OCI-LY7 (cell line): ENCODE data around the gene RNF144A. TPM values are rescaled to one million over a fixed set of nuclear protein-coding genes. Genes with fewer than 3 reads are reported as not detected.

ENCODE experiments used
- BruUV-seq: library from RNA; stranded (reverse); fragments of 400-500 nt; replicated peaks from 2 replicates; lab custom pipeline; 2021; lab: Mats Ljungman, UMichigan
- CTCF ChIA-PET: fragments of 300-600 bp; sonication (Branson Sonifier 250); formaldehyde crosslinking; loops from one replicate; lab custom pipeline; 2022; ENCODE audit warnings: antibody characterized with exemption; ENCODE audit not compliant: unreplicated experiment; lab: Charles Lee
- POLR2A ChIA-PET: fragments of 300-600 bp; sonication (Branson Sonifier 250); formaldehyde crosslinking; loops from one replicate; lab custom pipeline; 2022; ENCODE audit warnings: antibody characterized with exemption; lab: Charles Lee
- DNase-seq: peaks from one replicate; pipeline ENCODE4 v3.0.0-alpha.2; 2015; ENCODE audit warnings: low spot score
- H2AFZ ChIP-seq: fragments of 200-600 bp; sonication (generic), shearing (Covaris generic); 2 replicates; pipeline ENCODE4 v1.6.1; 2014; ENCODE audit warnings: mild to moderate bottlenecking, antibody characterized with exemption, low read length, moderate library complexity
- H3K27ac ChIP-seq: fragments of 200-600 bp; sonication (generic); 2 replicates; pipeline ENCODE4 v1.5.1; 2014; ENCODE audit warnings: mixed run types, low read depth, mild to moderate bottlenecking, moderate library complexity, low read length, inconsistent platforms; ENCODE audit not compliant: poor library complexity, severe bottlenecking
- H3K36me3 ChIP-seq: fragments of 200-600 bp; sonication (generic); 2 replicates; pipeline ENCODE4 v1.6.1; 2014; ENCODE audit warnings: mild to moderate bottlenecking, antibody characterized with exemption, low read length, moderate library complexity, mixed read lengths; ENCODE audit not compliant: insufficient read depth
- H3K4me1 ChIP-seq: fragments of 200-600 bp; sonication (generic); 2 replicates; pipeline ENCODE4 v1.5.1; 2014; ENCODE audit warnings: mild to moderate bottlenecking, low read length; ENCODE audit not compliant: insufficient read depth, poor library complexity, severe bottlenecking
- H3K4me2 ChIP-seq: fragments of 200-600 bp; sonication (generic); 2 replicates; pipeline ENCODE4 v1.6.1; 2014; ENCODE audit warnings: mild to moderate bottlenecking, low read length
- H3K4me3 ChIP-seq: fragments of 200-600 bp; sonication (generic); 2 replicates; pipeline ENCODE4 v1.5.1; 2014; ENCODE audit warnings: mild to moderate bottlenecking, low read depth, low read length; ENCODE audit not compliant: poor library complexity, severe bottlenecking
- H3K79me2 ChIP-seq: fragments of 200-600 bp; sonication (generic); 2 replicates; pipeline ENCODE4 v1.6.1; 2016; ENCODE audit warnings: low read depth, mild to moderate bottlenecking, low read length, moderate library complexity, mixed read lengths; ENCODE audit not compliant: insufficient read depth
- H3K9me2 ChIP-seq: fragments of 200-600 bp; sonication (generic); 2 replicates; pipeline ENCODE4 v1.6.1; 2016; ENCODE audit warnings: mild to moderate bottlenecking, low read length, mixed read lengths; ENCODE audit not compliant: insufficient read depth
- H3K9me3 ChIP-seq: fragments of 200-600 bp; sonication (generic); 2 replicates; pipeline ENCODE4 v1.6.1; 2014; ENCODE audit warnings: mild to moderate bottlenecking, mixed run types, low read length, mixed read lengths
- H4K20me1 ChIP-seq: fragments of 200-600 bp; sonication (generic); 2 replicates; pipeline ENCODE4 v1.6.1; 2014; ENCODE audit warnings: mild to moderate bottlenecking, antibody characterized with exemption, low read length, moderate library complexity, mixed read lengths; ENCODE audit not compliant: insufficient read depth
- CTCF ChIP-seq: fragments of 200-600 bp; sonication (generic); conservative IDR thresholded peaks from 2 replicates; pipeline ENCODE4 v1.5.1; 2014; ENCODE audit warnings: mild to moderate bottlenecking, antibody characterized with exemption, low read length, moderate library complexity, mixed read lengths
- EZH2phosphoT487 ChIP-seq: fragments of 200-600 bp; sonication (generic); IDR thresholded peaks from 2 replicates; pipeline ENCODE4 v1.6.1; 2018; ENCODE audit warnings: low read depth, borderline replicate concordance, mild to moderate bottlenecking, mixed run types, antibody characterized with exemption, low read length, moderate library complexity, mixed read lengths
- intact Hi-C: fragments of 100-400 bp; cut with micrococcal nuclease; formaldehyde crosslinking; loops from one replicate; pipeline ENCODE4 v1.10.0; 2022; ENCODE audit not compliant: unreplicated experiment
- total RNA-seq, 2 experiments: library from RNA; depleted of rRNA in 1 of 2; stranded (reverse); fragments of >200 nt in 1 of 2; shearing (Covaris generic) in 1 of 2; gene quantifications; 2 replicates each; pipeline ENCODE4 v1.2.3, GENCODE V29; 2014 to 2022

The RNF144A gene
- total RNA-seq, 2 experiments from 2014 or later = 1.1 to 1.9 TPM

DNA sequence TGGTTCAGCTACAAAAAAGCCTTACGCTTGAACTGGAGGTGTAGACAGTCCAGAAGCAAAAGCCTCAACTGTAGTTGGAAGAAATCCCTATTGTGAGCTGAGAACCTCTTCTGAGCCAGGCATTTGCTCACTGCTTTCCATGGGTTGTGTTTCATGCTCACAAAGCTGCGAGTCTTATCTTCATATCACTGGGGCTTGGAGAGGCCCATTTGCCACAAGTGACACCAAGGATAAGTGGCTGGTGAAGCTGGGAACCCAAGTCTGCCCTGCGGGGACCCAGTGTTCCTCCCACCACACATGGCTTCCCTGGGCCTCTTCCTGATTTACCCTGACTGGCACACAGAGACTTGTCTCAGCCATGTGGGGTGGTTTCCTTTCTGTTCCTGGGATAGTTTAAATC, 130.4 kb downstream of the RNF144A start:
- peaks cover 24% of the 10 kb centered on the region for H3K4me1 ChIP-seq
- no peaks in the 10 kb centered on the region for H4K20me1 ChIP-seq
- H3K4me3 ChIP-seq = no peak overlapping the region
- POLR2A ChIA-PET = interaction anchor here (0.6 to 2.1 kb wide), 3 partner anchors 10 to 1467 kb away, joined by 3 to 9 read pairs (median 5); no protein-coding TSS in a partner anchor
- no peaks in the 10 kb centered on the region for H3K9me2 ChIP-seq
- no TSS peak for BruUV-seq
- DNase-seq = no peak
- H3K9me3 ChIP-seq = no peaks in the 10 kb centered on the region
- no peaks in the 10 kb centered on the region for H3K36me3 ChIP-seq
- H3K4me2 ChIP-seq = no peak overlapping the region
- H3K27ac ChIP-seq = no peak overlapping the region
- CTCF ChIA-PET = interaction anchor here (1.0 kb wide), 1 partner anchor 24 kb away, joined by 3 read pairs; no protein-coding TSS in a partner anchor
- H3K79me2 ChIP-seq = no peaks in the 10 kb centered on the region
- intact Hi-C loops = no loop called here
- TF ChIP-seq CTCF = no peak
- TF ChIP-seq EZH2phosphoT487 = no peak
- H2AFZ ChIP-seq = no peak overlapping the region

- H3K9me3 ChIP-seq = peaks cover 9% of the 10 kb centered on the region; the same call in 1 of the 2 replicates
- no peak overlapping the region for H3K4me3 ChIP-seq
- intact Hi-C loops = no loop called here
- TF ChIP-seq CTCF (no peak), EZH2phosphoT487 (no peak)
- H3K79me2 ChIP-seq = no peaks in the 10 kb centered on the region
- ChIA-PET CTCF (no interaction called here), POLR2A (no interaction called here)
- H3K9me2 ChIP-seq = no peaks in the 10 kb centered on the region
- BruUV-seq = no TSS peak
- no peak overlapping the region for H3K4me2 ChIP-seq
- peaks cover 35% of the 10 kb centered on the region for H3K4me1 ChIP-seq
- DNase-seq = no peak
- no peak overlapping the region for H2AFZ ChIP-seq
- H4K20me1 ChIP-seq = no peaks in the 10 kb centered on the region
- no peaks in the 10 kb centered on the region for H3K36me3 ChIP-seq
- H3K27ac ChIP-seq = no peak overlapping the region
Measured at GRCh38 chr2:7048762-7049294, 131.6 kb downstream of the RNF144A start.

DNA sequence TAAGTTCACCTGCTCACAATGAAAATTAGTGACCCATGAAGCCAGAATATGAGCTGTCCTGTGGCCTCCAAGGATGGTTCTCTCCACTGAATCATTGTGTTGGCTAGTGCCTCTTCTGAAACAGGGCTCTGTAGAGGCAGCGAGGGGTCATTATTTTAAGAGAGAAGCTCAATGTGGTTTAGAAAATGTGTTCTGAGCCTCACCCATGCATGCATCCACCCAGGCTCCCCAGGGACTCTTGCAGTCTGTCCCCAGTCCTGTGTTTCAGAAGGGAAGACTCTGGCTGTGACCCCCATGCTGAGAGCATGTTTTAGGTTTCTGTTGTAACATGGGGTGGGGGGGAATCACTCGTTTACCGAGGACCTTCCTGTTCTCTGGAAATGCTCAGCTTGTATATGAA, 135.2 kb downstream of the RNF144A start:
- Histone ChIP-seq H4K20me1 (no peaks in the 10 kb centered on the region), H3K4me3 (peak overlapping the region; percentile 40), H3K27ac (peak overlapping the region; percentile 89), H3K36me3 (no peaks in the 10 kb centered on the region), H3K79me2 (no peaks in the 10 kb centered on the region), H3K9me2 (no peaks in the 10 kb centered on the region), H3K4me1 (peaks cover 70% of the 10 kb centered on the region), H3K9me3 (peaks cover 9% of the 10 kb centered on the region; the same call in 1 of the 2 replicates), H2AFZ (peak overlapping the region; percentile 79), H3K4me2 (peak overlapping the region; percentile 59)
- ChIA-PET POLR2A (interaction anchor here (0.6 to 5.5 kb wide), 9 partner anchors 9 to 1476 kb away, joined by 3 to 41 read pairs (median 4); no protein-coding TSS in a partner anchor), CTCF (interaction anchor here (0.6 to 1.8 kb wide), 4 partner anchors 9 to 1521 kb away, joined by 3 to 7 read pairs (median 4); no protein-coding TSS in a partner anchor)
- no peak for TF ChIP-seq CTCF
- no peak for TF ChIP-seq EZH2phosphoT487
- intact Hi-C loops = loop anchor here (5.0 to 10.0 kb wide), 2 partner anchors 1355 to 1522 kb away; no protein-coding TSS in a partner anchor
- peak; percentile 92 for DNase-seq
- BruUV-seq = no TSS peak
